ENCODE data around the gene TTLL3.

GRCh38 chr3:9804996-9805395 is 5.1 kb upstream of the TTLL3 start:
- no peak for TF ChIP-seq CTCF (optimal IDR thresholded peaks at IDR 0.05 in 1 of 3, IDR thresholded peaks at IDR 0.05 in 1 of 3, conservative IDR thresholded peaks at IDR 0.05 in 1 of 3; ENCODE audit: extremely low read depth in 1 of 3, insufficient read depth in 2 of 3, low read length in 3 of 3)
- no peak for TF ChIP-seq EZH2 (IDR thresholded peaks at IDR 0.05; ENCODE audit: low read length)
